SK-MEL-5 (cell line): ENCODE results near the gene WSCD2. TPM values are rescaled to one million over a fixed set of nuclear protein-coding genes. Genes with fewer than 3 reads are reported as not detected.

ENCODE experiments used
- DNase-seq: peaks from one replicate; pipeline ENCODE4 v3.0.0-alpha.2; 2016; ENCODE audit warnings: low read depth, low spot score
- in situ Hi-C: cut with HindIII; loops from 2 replicates; pipeline ENCODE4 v1.10.0; 2016; ENCODE audit warnings: low sequenced_read_pairs, high pct_unique_total_duplicates, low pct_unique_long_range_greater_than_20kb
- total RNA-seq: library from RNA; depleted of rRNA; stranded (reverse); fragments of >200 nt; shearing (Covaris generic); gene quantifications from 2 replicates; pipeline ENCODE4 v1.2.3, GENCODE V29; 2014

WSCD2 gene
- total RNA-seq, 1 experiment from 2014 or later, result not detected

DNA sequence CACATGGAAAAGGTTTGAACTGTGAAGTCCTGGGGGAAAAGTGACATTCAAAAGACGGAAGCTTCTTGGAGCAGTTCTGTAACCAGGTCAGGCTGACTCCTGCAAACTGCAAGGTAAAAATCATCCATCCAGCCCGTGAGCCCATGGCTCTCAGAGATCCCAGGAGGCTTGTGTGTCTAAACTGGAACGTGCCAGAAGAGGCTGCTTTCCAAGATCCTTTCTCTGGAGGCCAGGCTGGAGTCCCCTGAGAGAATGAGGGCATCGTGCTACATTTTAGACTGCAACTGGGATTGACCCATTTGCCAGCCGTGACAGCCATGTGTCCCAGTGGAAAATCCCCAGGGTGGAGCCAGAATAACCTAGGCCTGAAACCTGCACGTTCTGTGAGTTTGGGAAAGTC, 7.8 kb upstream of the WSCD2 start:
- in situ Hi-C loops, result no loop called here

DNA sequence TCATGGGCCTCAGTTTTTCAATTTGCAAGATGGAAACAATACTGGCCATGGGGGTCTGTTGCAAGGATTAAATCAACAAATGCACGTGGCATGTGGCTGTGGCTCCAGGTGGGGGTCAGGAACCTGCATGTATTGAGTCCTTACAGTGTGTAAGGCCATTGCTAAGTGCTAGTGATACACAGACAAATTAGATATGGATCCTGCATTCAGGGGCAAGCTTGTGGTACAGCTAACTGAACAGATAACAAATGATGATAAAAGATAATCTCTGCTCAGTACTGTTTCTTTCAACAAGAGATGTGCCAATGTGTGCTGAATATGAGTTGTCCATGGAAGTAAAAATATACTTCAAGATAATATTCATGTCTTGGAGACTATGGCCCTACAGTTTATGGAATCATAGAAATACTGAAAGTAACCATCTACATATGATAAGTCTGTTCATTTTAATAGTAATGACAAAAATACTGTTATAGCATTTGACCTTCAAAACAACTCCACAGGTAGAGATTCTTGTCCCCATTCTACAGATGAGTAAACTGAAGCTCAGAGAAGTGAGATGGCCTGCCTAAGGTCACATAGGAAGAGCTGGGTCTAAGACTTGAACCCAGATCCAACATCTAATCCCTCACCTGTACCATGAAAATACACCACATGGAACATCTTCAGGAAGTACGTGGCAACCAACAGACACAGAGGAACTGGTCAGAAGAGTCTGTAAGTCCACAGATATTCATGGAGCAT, 7.2 kb upstream of the WSCD2 start:
- in situ Hi-C loops, result no loop called here

More for the DNA sequence above, 7.8 kb upstream of the WSCD2 start:
- DNase-seq, result no peak

GRCh38 chr12:108122644-108123043, 6.4 kb upstream of the WSCD2 start:
- DNase-seq, result no peak

More for the DNA sequence above, 7.2 kb upstream of the WSCD2 start:
- no peak for DNase-seq

GRCh38 chr12:108123402-108123801, 5.7 kb upstream of the WSCD2 start:
- in situ Hi-C loops, result no loop called here
- no peak for DNase-seq

More at GRCh38 chr12:108122644-108123043, 6.4 kb upstream of the WSCD2 start:
- in situ Hi-C loops, result no loop called here

- DNase-seq, result no peak
- in situ Hi-C loops, result no loop called here
Measured at GRCh38 chr12:108125073-108125472, 4.0 kb upstream of the WSCD2 start.

DNA sequence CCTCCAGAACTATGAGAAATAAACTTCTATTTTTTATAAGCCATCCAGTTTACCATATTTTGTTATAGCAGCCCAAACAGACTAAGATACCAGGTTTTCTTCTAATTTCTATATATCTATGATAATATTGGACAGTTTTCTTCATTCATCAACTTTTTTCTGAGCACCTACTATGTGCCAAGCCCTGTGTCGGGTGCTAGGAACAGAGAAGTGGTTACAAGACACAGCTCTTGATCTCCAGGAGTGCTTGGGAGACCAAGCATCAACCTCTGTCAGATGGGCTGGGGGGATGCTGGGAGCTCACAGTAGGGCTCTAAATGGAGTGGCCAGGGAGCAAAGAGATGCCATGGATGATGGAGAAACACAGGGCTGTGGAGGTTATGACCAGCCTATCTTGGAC, 2.9 kb upstream of the WSCD2 start:
- in situ Hi-C loops, result no loop called here
- no peak for DNase-seq

- no peak for DNase-seq
- in situ Hi-C loops, result no loop called here
Measured at GRCh38 chr12:108126990-108127501, 2.0 kb upstream of the WSCD2 start.

- DNase-seq, result no peak
- in situ Hi-C loops, result no loop called here
Measured at GRCh38 chr12:108127654-108128053, 1.4 kb upstream of the WSCD2 start.

DNA sequence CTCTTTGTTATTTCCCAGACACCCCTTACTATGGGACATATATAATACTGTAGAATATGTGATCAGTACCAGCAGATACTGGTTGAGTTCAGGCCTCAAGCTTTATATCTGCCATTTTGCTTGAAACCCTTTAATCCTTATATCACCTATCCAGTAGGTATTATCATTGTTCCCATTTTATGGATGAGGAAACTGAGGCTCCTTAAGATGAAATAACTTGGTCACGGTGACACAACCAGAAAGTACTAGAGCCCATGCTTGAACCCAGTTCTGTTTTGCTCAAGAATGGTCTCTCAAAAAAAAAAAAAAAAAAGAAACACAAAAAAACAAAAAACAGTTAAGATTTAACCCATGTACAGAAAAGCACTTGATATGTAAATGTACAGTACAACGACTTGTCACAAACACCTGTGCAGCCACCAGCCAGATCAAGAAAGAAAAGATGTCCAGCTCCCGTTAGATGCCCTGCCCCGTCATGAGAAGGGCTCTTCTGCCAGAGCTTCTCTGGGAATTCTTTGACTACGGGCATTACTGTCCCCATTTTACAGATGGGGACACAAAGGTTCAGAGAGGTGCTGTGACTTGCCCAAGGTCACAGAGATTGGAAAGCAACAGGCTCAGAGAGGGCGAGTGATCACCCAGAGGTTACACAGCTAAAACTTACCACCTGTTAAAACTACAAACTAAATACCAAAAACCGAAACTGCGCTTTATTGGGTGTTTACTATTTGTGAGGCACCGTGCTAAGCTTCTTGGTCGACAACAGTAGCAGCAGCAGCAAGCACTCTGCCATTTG, 669 bp upstream of the WSCD2 start:
- no peak for DNase-seq
- in situ Hi-C loops, result no loop called here

- in situ Hi-C loops, result no loop called here
- no peak for DNase-seq
Measured at GRCh38 chr12:108131035-108131434, 1.9 kb downstream of the WSCD2 start.

- peak; percentile 12 for DNase-seq
- in situ Hi-C loops, result no loop called here
Measured at GRCh38 chr12:108131657-108132126, 2.6 kb downstream of the WSCD2 start.

- in situ Hi-C loops, result no loop called here
- no peak for DNase-seq
Measured at GRCh38 chr12:108133482-108133881, 4.4 kb downstream of the WSCD2 start.

GRCh38 chr12:108134744-108135143, 5.7 kb downstream of the WSCD2 start:
- in situ Hi-C loops, result no loop called here
- no peak for DNase-seq

- in situ Hi-C loops, result no loop called here
- DNase-seq, result no peak
Measured at GRCh38 chr12:108135627-108136026, 6.5 kb downstream of the WSCD2 start.

- DNase-seq, result no peak
- in situ Hi-C loops, result no loop called here
Measured at GRCh38 chr12:108136697-108137096, 7.6 kb downstream of the WSCD2 start.

DNA sequence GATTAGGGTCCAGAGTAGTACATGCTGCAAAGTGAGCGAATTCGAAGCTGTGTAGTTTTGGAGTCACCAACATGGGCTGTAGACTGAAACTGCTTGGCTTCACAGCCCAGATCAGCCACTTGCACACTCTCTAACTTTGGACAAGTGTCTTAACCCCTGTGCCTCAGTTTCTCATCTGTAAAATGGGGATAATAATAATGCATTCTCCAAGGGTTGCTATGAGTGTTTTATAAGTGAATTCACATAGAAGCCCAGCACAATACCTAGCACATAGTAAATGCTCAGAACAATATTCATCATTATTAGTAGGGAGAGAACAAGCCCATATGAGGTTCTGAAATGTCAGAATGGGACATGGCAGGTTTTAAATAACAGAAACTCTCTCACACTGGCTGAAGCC, 10.4 kb downstream of the WSCD2 start:
- DNase-seq, result no peak
- in situ Hi-C loops, result no loop called here

GRCh38 chr12:108140501-108140900, 11.4 kb downstream of the WSCD2 start:
- in situ Hi-C loops, result no loop called here
- DNase-seq, result no peak

DNA sequence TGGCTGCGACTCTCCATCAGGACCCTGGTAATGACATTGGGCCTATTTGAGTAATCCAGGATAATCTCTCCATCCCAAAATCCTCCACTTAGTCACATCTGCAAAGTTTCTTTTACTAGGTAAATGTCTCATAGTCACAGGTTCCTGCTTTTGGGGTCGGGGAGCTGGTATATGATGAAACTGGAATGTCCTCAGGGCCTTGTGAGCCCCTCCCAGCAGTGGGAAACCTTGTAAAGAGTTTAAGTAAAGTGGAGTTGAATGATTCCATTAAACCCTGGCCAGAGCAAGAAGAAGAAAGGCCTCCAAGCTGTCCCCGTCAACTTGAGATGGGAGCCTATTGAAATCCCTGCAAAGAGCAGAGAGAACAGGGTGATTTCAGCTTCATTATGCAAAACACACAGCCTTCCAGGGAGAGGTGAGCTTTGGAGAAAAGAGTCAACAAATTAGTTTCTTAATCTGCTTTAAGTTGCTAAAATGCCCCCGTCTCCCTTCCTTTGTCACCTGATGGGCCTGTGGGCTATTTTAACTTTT, 12.6 kb downstream of the WSCD2 start:
- in situ Hi-C loops, result no loop called here
- DNase-seq, result no peak
